Measurements from ENCODE around the gene DHRS1. TPM values are rescaled to one million over a fixed set of nuclear protein-coding genes. Genes with fewer than 3 reads are reported as not detected.
A peak's percentile ranks its signal among the peaks of the same experiment; 100 is the strongest.

Gene DHRS1
- total RNA-seq, 1 donor from 2014 or later = 27.7 TPM

- intact Hi-C loops (cut with DNase I) = no loop called here
- DNase-seq (ENCODE audit: low spot score) = peak; percentile 91
- peak; percentile 95 for ATAC-seq
Measured at GRCh38 chr14:24271134-24271833, 28.3 kb downstream of the DHRS1 start, which contains the start of gene RABGGTA. RABGGTA (minus strand) TSS chr14:24271597; CDS start chr14:24271115, 482 bp downstream.

DNA sequence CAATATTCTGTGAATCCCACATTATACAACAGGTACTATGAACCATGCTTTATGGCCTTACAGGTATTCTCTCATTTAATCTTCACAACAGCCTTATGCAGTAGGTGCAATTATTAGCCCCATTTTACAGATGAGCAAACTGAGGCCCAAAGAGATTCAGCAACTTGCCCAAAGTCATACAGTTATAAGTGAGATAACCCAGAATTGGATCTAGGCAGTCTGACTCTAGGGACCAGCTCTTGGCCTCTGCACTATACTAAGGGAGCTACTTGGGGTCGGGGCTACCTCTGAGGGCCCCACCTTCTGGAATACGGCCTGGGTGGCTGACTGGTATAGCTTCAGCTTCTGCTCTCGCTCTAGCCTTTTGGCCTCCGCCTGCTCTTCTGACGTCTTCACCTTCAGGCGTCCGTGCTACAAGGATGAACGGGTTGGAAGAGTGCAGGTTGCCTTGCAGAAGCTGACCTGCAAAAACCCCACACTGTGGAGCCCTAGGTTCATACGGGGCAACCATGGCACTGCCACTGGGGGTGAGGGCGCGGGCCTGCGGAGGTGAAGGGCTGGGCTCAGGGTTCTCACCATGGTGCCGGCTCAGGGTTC lies 28.9 kb downstream of the DHRS1 start:
- no peak for DNase-seq (ENCODE audit: low spot score)
- intact Hi-C loops (cut with DNase I) = no loop called here
- ATAC-seq = peak; percentile 3

DNA sequence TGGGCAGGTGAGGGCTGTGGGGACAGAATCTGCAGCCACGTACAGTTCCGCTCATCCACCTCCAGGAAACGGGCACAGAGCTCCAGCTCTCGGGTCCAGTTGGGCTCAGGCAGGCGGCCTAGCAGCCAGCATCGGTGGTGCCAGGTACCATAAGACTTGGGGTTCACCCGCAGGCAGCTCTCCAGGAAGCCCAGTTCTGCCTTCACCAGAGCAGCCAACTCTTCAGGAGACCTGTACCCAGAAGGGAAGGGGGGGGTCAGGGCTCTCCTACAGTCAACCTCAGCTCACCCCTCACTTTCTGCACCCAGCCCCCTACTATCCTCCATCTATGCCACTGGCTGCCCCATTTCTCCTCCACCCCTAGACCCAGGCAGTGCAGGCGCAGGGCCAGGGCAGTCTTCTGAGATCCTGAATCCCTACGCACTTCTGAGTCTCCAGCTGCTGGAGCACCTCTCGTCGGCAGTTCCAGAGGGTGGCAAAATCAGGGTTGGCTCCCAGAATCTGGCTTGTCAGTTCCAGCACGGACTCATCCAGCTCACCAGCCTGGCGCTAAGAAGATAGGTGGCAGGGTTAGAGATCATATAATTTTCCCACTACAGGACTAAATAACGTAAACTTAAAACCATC lies 29.6 kb downstream of the DHRS1 start:
- no peak for DNase-seq (ENCODE audit: low spot score)
- no peak for ATAC-seq
- intact Hi-C loops (cut with DNase I) = no loop called here

- intact Hi-C loops (cut with DNase I) = no loop called here
- no peak for DNase-seq (ENCODE audit: low spot score)
- ATAC-seq = no peak
Measured at GRCh38 chr14:24269368-24269767, 30.2 kb downstream of the DHRS1 start.

GRCh38 chr14:24268225-24268624 lies 31.4 kb downstream of the DHRS1 start:
- ATAC-seq (no peak), DNase-seq (ENCODE audit: low spot score) (no peak)
- intact Hi-C loops (cut with DNase I) = no loop called here

GRCh38 chr14:24267516-24267915 lies 32.1 kb downstream of the DHRS1 start:
- DNase-seq (ENCODE audit: low spot score) (no peak), ATAC-seq (no peak)
- intact Hi-C loops (cut with DNase I) = no loop called here

- no peak for ATAC-seq
Measured at GRCh38 chr14:24266344-24267244, 33.0 kb downstream of the DHRS1 start.

DNA sequence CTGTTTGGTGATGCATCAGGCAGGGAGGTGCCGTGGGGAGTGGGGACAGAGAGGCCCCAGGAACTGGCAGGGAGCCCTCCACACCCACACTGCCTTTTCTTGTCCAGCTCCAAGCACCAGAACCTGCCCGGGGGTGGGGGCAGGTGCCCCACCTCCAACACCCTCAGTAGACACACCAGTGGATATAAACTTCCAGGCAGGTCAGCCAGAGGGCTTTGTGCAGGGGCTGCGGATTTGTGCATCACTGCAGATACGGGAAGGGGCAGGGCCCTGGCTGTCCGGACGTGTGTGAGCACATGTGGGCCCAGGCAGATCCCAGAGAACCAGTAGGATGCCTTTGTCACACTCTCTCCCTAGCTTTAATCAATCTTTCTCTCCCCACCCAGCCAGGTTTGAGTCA lies 35.3 kb downstream of the DHRS1 start:
- DNase-seq (ENCODE audit: low spot score) (no peak), ATAC-seq (no peak)
- intact Hi-C loops (cut with DNase I) = no loop called here

More at GRCh38 chr14:24266344-24267244, 33.0 kb downstream of the DHRS1 start:
- DNase-seq (ENCODE audit: low spot score) = no peak
- intact Hi-C loops (cut with DNase I) = no loop called here

DNA sequence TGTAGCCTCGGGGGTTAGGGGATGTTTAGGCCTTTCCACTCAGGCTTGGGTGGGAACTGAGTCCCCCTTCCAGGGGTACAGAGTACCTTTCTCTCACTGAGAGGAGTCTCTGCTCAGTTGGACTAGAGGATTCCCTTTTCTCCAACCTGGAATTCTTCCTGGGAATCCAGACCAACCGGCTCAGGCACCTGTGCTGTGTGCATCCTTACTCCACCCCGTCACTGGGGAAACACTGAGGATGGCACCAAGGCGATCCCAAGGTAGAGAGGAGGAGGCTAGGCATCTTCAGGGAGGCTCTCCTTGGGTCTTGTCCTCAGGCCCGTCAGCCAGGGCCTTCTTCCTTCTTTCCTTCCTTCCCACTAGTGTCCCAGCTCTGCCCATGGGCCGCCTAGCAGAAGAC lies 35.7 kb downstream of the DHRS1 start:
- DNase-seq (ENCODE audit: low spot score) (no peak), ATAC-seq (no peak)
- intact Hi-C loops (cut with DNase I) = no loop called here

DNA sequence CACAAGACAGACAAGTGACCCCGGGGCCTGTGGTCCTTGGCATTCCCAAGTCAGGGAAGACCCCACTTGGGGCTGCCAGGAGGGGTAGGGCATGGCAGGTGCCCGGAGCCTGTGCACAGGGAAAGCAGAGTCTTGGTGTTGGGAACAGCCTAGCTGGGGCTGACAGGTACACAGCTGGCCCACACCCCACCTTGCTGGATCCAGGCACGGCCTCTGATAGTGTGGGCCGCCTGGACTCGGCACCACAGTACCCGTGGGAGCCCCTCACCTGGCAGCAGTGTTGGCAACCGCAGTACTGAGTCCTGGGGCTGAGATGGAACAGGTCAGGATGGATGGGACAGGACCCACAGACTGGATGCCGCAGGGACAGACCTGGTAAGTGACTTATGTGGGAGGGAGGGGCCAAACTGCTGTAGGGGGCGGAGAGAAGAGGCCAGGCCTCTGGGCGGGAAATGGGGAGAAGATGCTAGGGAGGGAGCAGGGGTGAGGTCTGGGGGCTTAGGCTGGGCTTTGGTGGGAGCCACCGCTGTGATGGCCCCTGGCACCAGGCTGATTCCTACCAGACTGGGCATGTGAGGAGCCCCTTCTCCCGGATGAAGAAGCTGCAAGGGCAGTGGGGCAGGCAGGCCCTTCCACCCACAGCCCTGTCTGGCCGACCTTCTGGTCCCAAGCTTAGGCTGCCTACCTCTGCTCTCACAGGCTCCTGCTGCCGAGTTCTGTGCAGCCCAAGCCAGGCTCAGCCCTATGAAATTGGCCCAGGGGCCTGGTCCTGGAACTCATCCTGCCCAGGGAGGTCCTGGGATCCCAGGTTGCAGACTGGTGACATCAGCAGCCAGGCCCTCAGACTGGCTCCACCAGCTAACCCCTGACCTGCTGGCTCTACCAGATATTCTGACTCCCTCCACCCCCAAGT lies 36.5 kb downstream of the DHRS1 start, which contains the start of gene TGM1:
Gene TGM1 (minus strand): TSS at position 357 of the 913 bp plus-strand sequence. CDS start 825 bp downstream, outside the sequence.
- intact Hi-C loops (cut with DNase I) = no loop called here
- no peak for ATAC-seq
- DNase-seq (ENCODE audit: low spot score) = no peak

- no peak for ATAC-seq
- intact Hi-C loops (cut with DNase I) = no loop called here
- DNase-seq (ENCODE audit: low spot score) = no peak
Measured at GRCh38 chr14:24261969-24262327, 37.6 kb downstream of the DHRS1 start.

GRCh38 chr14:24261256-24261968 lies 38.2 kb downstream of the DHRS1 start:
- intact Hi-C loops (cut with DNase I) = no loop called here
- no peak for DNase-seq (ENCODE audit: low spot score)

GRCh38 chr14:24260780-24261157 lies 38.8 kb downstream of the DHRS1 start:
- DNase-seq (ENCODE audit: low spot score) (no peak), ATAC-seq (no peak)
- intact Hi-C loops (cut with DNase I) = no loop called here

More at GRCh38 chr14:24261256-24261968, 38.2 kb downstream of the DHRS1 start:
- ATAC-seq = no peak

GRCh38 chr14:24260026-24260779 lies 39.4 kb downstream of the DHRS1 start:
- DNase-seq (ENCODE audit: low spot score) (no peak), ATAC-seq (no peak)
- intact Hi-C loops (cut with DNase I) = no loop called here

- DNase-seq (ENCODE audit: low spot score) = no peak
- ATAC-seq = peak; percentile 68
- intact Hi-C loops (cut with DNase I) = no loop called here
Measured at GRCh38 chr14:24259282-24260025, 40.1 kb downstream of the DHRS1 start.

DNA sequence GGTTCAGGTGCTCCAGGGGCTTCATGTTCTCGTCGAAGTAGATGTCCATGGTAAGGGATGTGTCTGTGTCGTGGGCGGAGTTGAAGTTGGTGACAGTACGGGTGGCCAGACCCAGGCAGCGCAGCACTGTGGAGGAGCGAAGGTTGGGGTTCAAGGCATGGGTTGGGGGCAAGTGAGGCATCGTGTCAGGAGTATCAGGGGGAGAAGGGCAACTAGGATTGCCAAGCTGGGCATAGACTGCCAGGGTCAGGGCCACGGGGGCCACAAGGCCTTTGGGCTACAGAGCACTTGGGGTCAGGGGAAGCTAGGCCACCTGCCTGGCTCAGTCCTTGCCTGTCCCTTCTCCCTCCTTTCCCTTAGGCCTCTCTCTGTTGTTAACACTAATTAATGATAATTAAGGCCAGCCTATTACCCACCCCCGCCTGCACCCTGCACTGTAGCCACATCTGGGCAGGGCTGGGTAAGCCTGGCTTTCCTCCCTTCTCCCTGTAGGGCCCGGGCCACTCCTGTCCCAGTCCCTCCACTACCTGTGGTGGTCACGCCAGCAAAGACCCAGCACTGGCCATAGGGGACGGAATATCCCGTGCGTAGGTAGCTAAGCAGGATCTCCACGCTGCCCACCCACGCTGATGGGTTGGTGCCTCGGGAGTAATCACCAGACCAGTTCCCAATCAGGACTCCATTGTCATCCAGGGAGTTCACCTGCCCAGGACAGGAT lies 40.9 kb downstream of the DHRS1 start:
- ATAC-seq (peak; percentile 8), DNase-seq (ENCODE audit: low spot score) (no peak)
- intact Hi-C loops (cut with DNase I) = no loop called here
